Smooth muscle cell (in vitro differentiated cells): ENCODE results near the gene MOB1A. TPM values are rescaled to one million over a fixed set of nuclear protein-coding genes. Genes with fewer than 3 reads are reported as not detected.
A peak's percentile ranks its signal among the peaks of the same experiment; 100 is the strongest.

ENCODE experiments used
- DNase-seq: peaks from one replicate; lab custom pipeline; 2025; ENCODE audit not compliant: unreplicated experiment; lab: John Stamatoyannopoulos, UW
- H2AFZ ChIP-seq: fragments of 200-600 bp; sonication (generic); 2 replicates; pipeline ENCODE4 v1.6.0; 2016; ENCODE audit warnings: antibody characterized with exemption, low read depth, mild to moderate bottlenecking
- H3F3A ChIP-seq: fragments of 200-600 bp; sonication (generic); 2 replicates; pipeline ENCODE4 v1.6.0; 2017; ENCODE audit warnings: antibody characterized with exemption, low read depth
- H3K27ac ChIP-seq: fragments of 200-600 bp; sonication (generic); 2 replicates; pipeline ENCODE4 v1.5.1; 2016; ENCODE audit warnings: low read depth, mild to moderate bottlenecking
- H3K27me3 ChIP-seq: fragments of 200-600 bp; sonication (generic); 2 replicates; pipeline ENCODE4 v1.6.1; 2016; ENCODE audit warnings: low read depth, mild to moderate bottlenecking
- H3K36me3 ChIP-seq: fragments of 200-600 bp; sonication (generic); 2 replicates; pipeline ENCODE4 v1.5.1; 2016; ENCODE audit warnings: low read depth
- H3K4me1 ChIP-seq: fragments of 200-600 bp; sonication (generic); 2 replicates; pipeline ENCODE4 v1.5.1; 2016; ENCODE audit warnings: low read depth
- H3K4me2 ChIP-seq: fragments of 200-600 bp; sonication (generic); 2 replicates; pipeline ENCODE4 v1.6.0; 2016; ENCODE audit warnings: mild to moderate bottlenecking
- H3K4me3 ChIP-seq: fragments of 200-600 bp; sonication (generic); 2 replicates; pipeline ENCODE4 v1.5.1; 2016; ENCODE audit warnings: mild to moderate bottlenecking
- H3K79me2 ChIP-seq: fragments of 200-600 bp; sonication (generic); 2 replicates; pipeline ENCODE4 v1.6.0; 2016; ENCODE audit warnings: low read depth, mild to moderate bottlenecking
- H3K9ac ChIP-seq: fragments of 200-600 bp; sonication (generic); 2 replicates; pipeline ENCODE4 v1.6.0; 2016; ENCODE audit warnings: low read depth
- H3K9me3 ChIP-seq: fragments of 200-600 bp; sonication (generic); replicated peaks from 2 replicates; pipeline ENCODE4 v1.5.1; 2016; ENCODE audit warnings: low read depth
- H4K20me1 ChIP-seq: fragments of 200-600 bp; sonication (generic); 2 replicates; pipeline ENCODE4 v1.6.0; 2016; ENCODE audit warnings: low read depth
- CTCF ChIP-seq: fragments of 200-600 bp; sonication (generic); IDR thresholded peaks from 2 replicates; pipeline ENCODE4 v1.5.1; 2017; ENCODE audit warnings: borderline replicate concordance, mild to moderate bottlenecking, antibody characterized with exemption; ENCODE audit not compliant: insufficient read depth, poor library complexity, severe bottlenecking
- WGBS: methylation state at CpG from one replicate; pipeline ENCODE4 v1.1.7; 2016; ENCODE audit warnings: low lambda C conversion rate; 5-methylcytosine and 5-hydroxymethylcytosine counted together
- polyA plus RNA-seq: library from polyadenylated mRNA; unstranded; fragments of >200 nt; fragmentation: Nextera tagmentation; extraction: Ambion mirVana; gene quantifications from 2 replicates; pipeline ENCODE4 v1.2.1, GENCODE V29; 2016
- total RNA-seq: library from RNA; depleted of rRNA; stranded (reverse); fragments of >200 nt; gene quantifications from 2 replicates; pipeline ENCODE4 v1.2.3, GENCODE V29; 2014

MOB1A gene
- total and polyA plus RNA-seq, 2 experiments from 2014 or later: 45.2 to 98.1 TPM

- Histone ChIP-seq H3F3A (no peaks in the 10 kb centered on the region), H3K79me2 (peaks cover 46% of the 10 kb centered on the region), H3K27ac (peak within 1 kb of the TSS; percentile 95), H3K27me3 (no peaks in the 10 kb centered on the region), H2AFZ (no peak within 1 kb of the TSS), H3K4me3 (peak within 1 kb of the TSS; percentile 78), H3K36me3 (no peaks in the 10 kb centered on the region), H4K20me1 (peaks cover 46% of the 10 kb centered on the region), H3K9ac (peak within 1 kb of the TSS; percentile 94), H3K9me3 (no peaks in the 10 kb centered on the region), H3K4me1 (peaks cover 14% of the 10 kb centered on the region), H3K4me2 (peak within 1 kb of the TSS; percentile 90)
- TF ChIP-seq CTCF: peak; percentile 66
- DNase-seq: peak; percentile 71
- WGBS: under 1% methylated on average over 90 of the region's 96 CpGs
Observed at GRCh38 chr2:74198461-74199274, 20.0 kb upstream of the MOB1A start, which contains the start of gene MTHFD2. Gene MTHFD2 (plus strand): TSS chr2:74198615. CDS start chr2:74198642, 27 bp downstream.

- Histone ChIP-seq H3K4me1 (peaks cover 14% of the 10 kb centered on the region), H3K27me3 (no peaks in the 10 kb centered on the region), H3K4me2 (peak overlapping the region; percentile 90), H2AFZ (no peak overlapping the region), H3K9me3 (no peaks in the 10 kb centered on the region), H3K9ac (peak overlapping the region; percentile 28), H3K79me2 (peaks cover 40% of the 10 kb centered on the region), H3K27ac (peak overlapping the region; percentile 95), H3F3A (no peaks in the 10 kb centered on the region), H4K20me1 (peaks cover 40% of the 10 kb centered on the region), H3K36me3 (no peaks in the 10 kb centered on the region), H3K4me3 (peak overlapping the region; percentile 78)
- TF ChIP-seq CTCF: no peak
- DNase-seq: no peak
- 33% methylated on average over 18 of the region's 18 CpGs for WGBS
Observed at GRCh38 chr2:74198023-74198460, 19.4 kb upstream of the MOB1A start.

- no peak overlapping the region for H3K4me3 ChIP-seq
- H3K27ac ChIP-seq: no peak overlapping the region
- no peak overlapping the region for H3K4me2 ChIP-seq
- no peak for DNase-seq
- H3K36me3 ChIP-seq: no peaks in the 10 kb centered on the region
- H3K27me3 ChIP-seq: peaks cover 4% of the 10 kb centered on the region
- H3K79me2 ChIP-seq: peaks cover 30% of the 10 kb centered on the region
- WGBS: 84% methylated on average over 4 of the region's 4 CpGs
- peaks cover 14% of the 10 kb centered on the region for H3K4me1 ChIP-seq
- no peak overlapping the region for H2AFZ ChIP-seq
- H4K20me1 ChIP-seq: peaks cover 30% of the 10 kb centered on the region
- no peak for TF ChIP-seq CTCF
- H3K9me3 ChIP-seq: no peaks in the 10 kb centered on the region
- no peak overlapping the region for H3K9ac ChIP-seq
- H3F3A ChIP-seq: no peaks in the 10 kb centered on the region
Observed at GRCh38 chr2:74197049-74197448, 18.4 kb upstream of the MOB1A start.
